Gastroesophageal sphincter (tissue), 4 donors: Measurements from ENCODE around the gene KCND2. TPM values are rescaled to one million over a fixed set of nuclear protein-coding genes. Genes with fewer than 3 reads are reported as not detected.

Experiments
- ATAC-seq: fragments of 150-250 bp; one replicate; pipeline ENCODE4 v1.9.1; 2016; ENCODE audit warnings: mild to moderate bottlenecking, moderate library complexity
- H3K27ac ChIP-seq, 4 donors: fragments of 200-600 bp; sonication (generic) in 3 of 4; 1 replicate in 3 of 4; 2 replicates in 1 of 4; pipeline ENCODE4 v1.5.1; 2016 to 2019
- H3K27me3 ChIP-seq: fragments of 200-600 bp; sonication (generic); one replicate; pipeline ENCODE4 v1.5.1; 2019
- H3K36me3 ChIP-seq, 2 donors: fragments of 200-600 bp; sonication (generic); one replicate each; pipeline ENCODE4 v1.5.1; 2019; ENCODE audit warnings: control low read depth in 1 of 2
- H3K4me1 ChIP-seq, 3 donors: fragments of 200-600 bp; sonication (generic); 1 replicate in 2 of 3; 2 replicates in 1 of 3; pipeline ENCODE4 v1.5.1; 2016 to 2019; ENCODE audit warnings: control low read depth in 2 of 3
- H3K4me3 ChIP-seq, 2 donors: fragments of 200-600 bp; sonication (generic); one replicate each; pipeline ENCODE4 v1.5.1; 2019; ENCODE audit warnings: mild to moderate bottlenecking in 1 of 2, moderate library complexity in 1 of 2
- H3K9me3 ChIP-seq, 3 donors: fragments of 200-600 bp; sonication (generic); one replicate each; pipeline ENCODE4 v1.5.1; 2017 to 2019; ENCODE audit warnings: control low read depth in 2 of 3
- EP300 ChIP-seq: sonication (generic); formaldehyde crosslinking; IDR thresholded peaks from one replicate; pipeline ENCODE4 v1.6.1; 2017; ENCODE audit warnings: antibody characterized with exemption, mild to moderate bottlenecking
- POLR2A ChIP-seq, 2 donors: fragments of 450-650 bp; IDR thresholded peaks; one replicate each; pipeline ENCODE4 v1.6.1; 2017; ENCODE audit warnings: antibody characterized with exemption in 2 of 2, mild to moderate bottlenecking in 2 of 2, moderate library complexity in 1 of 2
- POLR2AphosphoS5 ChIP-seq: sonication (generic); formaldehyde crosslinking; IDR thresholded peaks from one replicate; pipeline ENCODE4 v1.6.1; 2017; ENCODE audit warnings: antibody characterized with exemption
- WGBS, 2 donors: methylation state at CpG; one replicate each; pipeline ENCODE4 v1.1.5; 2018; ENCODE audit warnings: low coverage in 1 of 2; 5-methylcytosine and 5-hydroxymethylcytosine counted together
- total RNA-seq, 4 donors: library from RNA; depleted of rRNA; stranded (reverse); fragments of >200 nt; gene quantifications; one replicate each; pipeline ENCODE4 v1.1.0, GENCODE V29; 2016
- TF ChIP-seq, protein P1 (sequence below), 4 experiments: fragments of 200-600 bp in 2 of 4; fragments of 450-650 bp in 2 of 4; sonication (generic) in 1 of 4; IDR thresholded peaks; one replicate each; pipeline ENCODE4 v1.5.1; 2017 to 2019; ENCODE audit warnings: antibody characterized with exemption in 4 of 4, mild to moderate bottlenecking in 2 of 4, moderate library complexity in 2 of 4

The KCND2 gene
- total RNA-seq, 4 donors from 2014 or later: 0.40 to 0.93 (median 0.66) TPM

DNA sequence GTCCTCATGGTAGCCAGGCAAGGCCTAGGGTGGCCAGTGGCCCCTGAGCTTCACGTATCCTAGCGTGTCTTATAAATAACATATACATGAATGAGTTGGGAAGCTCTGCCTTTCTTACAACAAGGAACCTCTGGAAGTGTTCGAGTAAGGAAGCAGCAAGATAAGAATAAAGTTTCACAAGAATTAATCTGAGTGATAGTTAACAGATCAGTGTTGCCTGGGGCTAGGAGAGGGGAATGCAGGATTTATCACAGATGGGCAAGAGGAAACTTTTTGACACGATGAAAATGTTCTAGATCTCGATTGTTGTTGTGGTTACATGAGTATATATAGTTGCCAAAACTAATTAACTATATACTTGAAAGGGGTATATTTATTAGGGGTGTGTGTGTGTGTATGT, 510.7 kb downstream of the KCND2 start:
- ATAC-seq: no peak
- Histone ChIP-seq H3K27ac (no peak overlapping the region), H3K27me3 (no peaks in the 10 kb centered on the region), H3K4me1 (no peaks in the 10 kb centered on the region), H3K4me3 (no peak overlapping the region), H3K9me3 (no peaks in the 10 kb centered on the region), H3K36me3 (no peaks in the 10 kb centered on the region)
- 70 to 84% methylated on average over 2 to 5 of the region's 5 CpGs for WGBS, 2 donors
- TF ChIP-seq, protein P1, sequence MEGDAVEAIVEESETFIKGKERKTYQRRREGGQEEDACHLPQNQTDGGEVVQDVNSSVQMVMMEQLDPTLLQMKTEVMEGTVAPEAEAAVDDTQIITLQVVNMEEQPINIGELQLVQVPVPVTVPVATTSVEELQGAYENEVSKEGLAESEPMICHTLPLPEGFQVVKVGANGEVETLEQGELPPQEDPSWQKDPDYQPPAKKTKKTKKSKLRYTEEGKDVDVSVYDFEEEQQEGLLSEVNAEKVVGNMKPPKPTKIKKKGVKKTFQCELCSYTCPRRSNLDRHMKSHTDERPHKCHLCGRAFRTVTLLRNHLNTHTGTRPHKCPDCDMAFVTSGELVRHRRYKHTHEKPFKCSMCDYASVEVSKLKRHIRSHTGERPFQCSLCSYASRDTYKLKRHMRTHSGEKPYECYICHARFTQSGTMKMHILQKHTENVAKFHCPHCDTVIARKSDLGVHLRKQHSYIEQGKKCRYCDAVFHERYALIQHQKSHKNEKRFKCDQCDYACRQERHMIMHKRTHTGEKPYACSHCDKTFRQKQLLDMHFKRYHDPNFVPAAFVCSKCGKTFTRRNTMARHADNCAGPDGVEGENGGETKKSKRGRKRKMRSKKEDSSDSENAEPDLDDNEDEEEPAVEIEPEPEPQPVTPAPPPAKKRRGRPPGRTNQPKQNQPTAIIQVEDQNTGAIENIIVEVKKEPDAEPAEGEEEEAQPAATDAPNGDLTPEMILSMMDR (IDR thresholded peaks at IDR 0.05): no peak
- no peak for TF ChIP-seq EP300
- no peak for TF ChIP-seq POLR2AphosphoS5
- TF ChIP-seq POLR2A (IDR thresholded peaks at IDR 0.05): no peak

DNA sequence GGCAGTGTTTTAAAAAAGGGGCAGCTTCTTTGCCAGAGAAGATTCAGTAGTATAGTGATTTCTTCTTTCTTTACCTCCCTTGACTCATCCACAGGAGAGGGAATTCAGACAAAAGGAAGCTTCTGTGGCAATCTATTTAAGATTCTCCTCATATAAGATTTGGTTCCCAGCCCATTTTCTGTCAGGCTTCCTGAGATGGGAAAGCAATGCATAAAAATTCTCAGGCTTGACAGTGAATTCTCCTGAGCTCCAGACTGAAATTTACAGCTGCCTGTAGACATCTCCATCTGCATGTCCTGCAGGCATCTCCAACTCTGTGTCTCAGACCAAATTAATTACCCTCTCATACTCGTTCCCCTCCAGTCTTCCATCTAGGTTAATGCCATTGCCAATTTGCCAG, 512.1 kb downstream of the KCND2 start:
- Histone ChIP-seq H3K27ac (no peak overlapping the region), H3K4me1 (no peaks in the 10 kb centered on the region), H3K27me3 (no peaks in the 10 kb centered on the region), H3K36me3 (no peaks in the 10 kb centered on the region), H3K4me3 (no peak overlapping the region), H3K9me3 (no peaks in the 10 kb centered on the region)
- TF ChIP-seq EP300 (no peak), POLR2AphosphoS5 (no peak)
- no peak for ATAC-seq
- WGBS, 2 donors: 43 to 67% methylated on average over 1 of the region's 1 CpG

DNA sequence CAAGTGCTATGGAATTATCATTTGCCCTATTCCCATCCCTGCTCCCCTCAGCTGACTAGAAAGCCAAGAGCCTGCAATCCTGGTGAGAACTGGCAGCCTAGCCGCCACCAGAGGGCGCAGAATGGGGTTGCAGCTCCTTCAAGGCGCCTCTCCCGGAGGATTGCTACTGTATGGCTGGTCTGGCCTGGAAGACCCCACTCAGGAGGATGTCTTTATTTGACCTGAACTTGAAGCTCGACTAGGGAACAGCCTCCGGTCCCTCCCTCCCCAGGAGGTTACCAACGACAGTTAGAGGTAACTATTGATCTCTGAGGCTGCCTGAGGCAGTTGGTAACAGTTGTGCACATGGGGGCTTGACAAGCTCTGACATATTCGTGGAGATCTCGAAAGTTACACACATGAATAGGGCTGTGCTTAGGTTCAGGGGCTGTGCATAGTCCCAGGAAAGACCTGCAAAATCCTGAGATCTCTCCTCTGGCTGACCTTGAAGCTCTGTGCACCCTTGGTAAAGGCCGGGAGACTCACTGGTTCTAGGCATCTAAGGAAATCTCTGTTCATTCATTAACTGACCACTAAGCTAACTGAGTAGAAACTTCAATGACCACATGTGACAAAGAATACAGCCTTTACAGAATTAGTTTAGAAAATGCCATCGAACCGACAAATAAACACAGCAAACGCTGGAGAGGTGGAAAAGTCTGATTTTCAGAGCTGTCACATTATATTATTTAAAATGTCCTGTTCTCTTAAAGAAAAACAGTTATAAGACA, 519.3 kb downstream of the KCND2 start:
- H3K27me3 ChIP-seq: no peaks in the 10 kb centered on the region
- ATAC-seq: peak; percentile 71
- no peak overlapping the region for H3K27ac ChIP-seq
- TF ChIP-seq EP300: no peak
- TF ChIP-seq, protein P1 (IDR thresholded peaks at IDR 0.05): peak; percentile 46 to 81 (median 58)
- no peaks in the 10 kb centered on the region for H3K9me3 ChIP-seq
- H3K4me3 ChIP-seq: no peak overlapping the region
- WGBS, 2 donors: 29 to 93% methylated on average over 4 to 7 of the region's 13 CpGs
- no peaks in the 10 kb centered on the region for H3K4me1 ChIP-seq
- H3K36me3 ChIP-seq: no peaks in the 10 kb centered on the region

DNA sequence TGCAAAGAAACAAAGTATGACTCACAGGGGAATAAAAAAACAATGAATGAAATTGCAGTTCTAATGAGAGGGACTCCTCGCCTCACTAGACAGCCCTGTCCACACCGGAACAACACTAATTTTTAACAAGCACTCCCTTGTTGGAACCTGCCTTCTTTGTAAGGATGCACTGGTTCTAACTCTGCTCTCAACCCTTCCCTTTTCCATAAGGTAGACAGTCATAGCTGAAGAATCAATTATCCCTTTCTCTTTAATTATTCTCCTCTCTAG, 519.8 kb downstream of the KCND2 start:
- 96 to 97% methylated on average over 2 of the region's 2 CpGs for WGBS, 2 donors
- H3K36me3 ChIP-seq: no peaks in the 10 kb centered on the region
- TF ChIP-seq EP300: no peak
- no peak for TF ChIP-seq POLR2AphosphoS5
- TF ChIP-seq POLR2A (IDR thresholded peaks at IDR 0.05): no peak
- TF ChIP-seq, protein P1 (IDR thresholded peaks at IDR 0.05): no peak
- ATAC-seq: no peak
- no peaks in the 10 kb centered on the region for H3K4me1 ChIP-seq
- no peaks in the 10 kb centered on the region for H3K9me3 ChIP-seq
- no peak overlapping the region for H3K4me3 ChIP-seq
- no peak overlapping the region for H3K27ac ChIP-seq
- no peaks in the 10 kb centered on the region for H3K27me3 ChIP-seq

DNA sequence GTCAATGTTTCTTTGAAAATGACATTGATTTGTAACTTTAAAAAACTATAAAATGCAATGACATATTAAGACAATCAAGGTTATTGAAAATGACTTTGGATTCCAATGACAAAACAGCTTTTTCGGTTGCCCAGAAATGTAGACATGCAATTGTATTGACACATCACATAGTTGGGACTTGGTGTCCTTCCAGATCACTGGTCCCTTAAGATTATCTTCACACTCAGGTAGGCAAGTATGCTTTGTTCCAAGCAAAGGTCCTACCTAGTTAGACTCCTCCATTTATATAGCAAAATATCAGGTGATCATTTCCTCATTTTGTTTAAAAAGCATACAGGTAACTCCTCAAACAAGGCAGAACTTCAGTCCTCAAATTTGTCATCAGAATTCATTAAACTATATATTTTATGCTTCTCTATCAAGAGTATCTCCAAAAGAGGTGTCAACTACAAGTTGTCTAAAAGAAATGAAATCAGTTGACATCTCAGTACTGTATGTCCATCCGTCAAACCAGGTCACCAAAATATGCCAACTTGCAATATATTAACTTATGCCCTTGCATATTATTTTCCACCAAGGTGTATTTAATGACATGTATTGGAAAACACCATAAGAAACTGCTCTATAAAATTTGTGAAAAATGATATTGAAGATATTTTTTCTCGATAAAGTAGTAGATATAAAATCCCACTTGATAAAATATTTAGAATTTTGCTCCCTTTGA, 520.4 kb downstream of the KCND2 start:
- H3K36me3 ChIP-seq: no peaks in the 10 kb centered on the region
- WGBS, 2 donors: 100% methylated on average over 3 of the region's 3 CpGs
- no peak overlapping the region for H3K4me3 ChIP-seq
- TF ChIP-seq EP300 (no peak), POLR2A (IDR thresholded peaks at IDR 0.05) (no peak), POLR2AphosphoS5 (no peak)
- TF ChIP-seq, protein P1 (IDR thresholded peaks at IDR 0.05): no peak
- H3K27ac ChIP-seq: no peak overlapping the region
- ATAC-seq: no peak
- no peaks in the 10 kb centered on the region for H3K4me1 ChIP-seq
- H3K27me3 ChIP-seq: no peaks in the 10 kb centered on the region
- H3K9me3 ChIP-seq: no peaks in the 10 kb centered on the region
